Posterior cingulate gyrus (tissue), 11 donors: ENCODE results near the gene IFRD2.
A peak's percentile ranks its signal among the peaks of the same experiment; 100 is the strongest.
"Not testable (repeated sequence)": the region's sequence is repeated elsewhere in the genome, so short reads cannot be mapped to it uniquely, and the experiment has no call there.

ENCODE experiments used
- DNase-seq, 10 donors: peaks; one replicate each; pipeline versions ENCODE4 v3.0.0 to v3.0.0-alpha.2; 2020 to 2021; ENCODE audit warnings: mixed read lengths in 3 of 10
- intact Hi-C: fragments of 100-400 bp; cut with DNase I; formaldehyde crosslinking; loops from one replicate; pipeline ENCODE4 v1.15.1; 2023

Gene IFRD2

GRCh38 chr3:50312041-50312440 is 19.8 kb upstream of the IFRD2 start:
- DNase-seq, intact Hi-C loops: not testable (repeated sequence)

- intact Hi-C loops = no loop called here
- no peak for DNase-seq
Measured at GRCh38 chr3:50304601-50305000, 12.4 kb upstream of the IFRD2 start.

- no peak for DNase-seq
- intact Hi-C loops = no loop called here
Measured at GRCh38 chr3:50303013-50303815, 11.0 kb upstream of the IFRD2 start, which contains the start of gene HYAL1. Gene HYAL1, minus strand, starts transcription at chr3:50303574. Its CDS starts 618 bp downstream, at chr3:50302956.

- no peak for DNase-seq
- intact Hi-C loops = no loop called here
Measured at GRCh38 chr3:50302095-50303012, 10.1 kb upstream of the IFRD2 start.

GRCh38 chr3:50300681-50301254 is 8.5 kb upstream of the IFRD2 start:
- intact Hi-C loops = loop anchor here (2.0 kb wide), 1 partner anchor 20 kb away; no protein-coding TSS in a partner anchor
- DNase-seq = no peak

- intact Hi-C loops = loop anchor here (2.0 kb wide), 1 partner anchor 21 kb away; no protein-coding TSS in a partner anchor
- DNase-seq = peak in 4 of 10 donors; percentile 26 to 88 (median 46)
Measured at GRCh38 chr3:50299929-50300680, 7.9 kb upstream of the IFRD2 start.

- DNase-seq = no peak
- intact Hi-C loops = no loop called here
Measured at GRCh38 chr3:50299638-50299928, 7.4 kb upstream of the IFRD2 start.

GRCh38 chr3:50298836-50299637 is 6.8 kb upstream of the IFRD2 start, which contains the start of the genes HYAL3 and NAA80:
Gene HYAL3, minus strand, starts transcription at chr3:50299405. Its CDS starts 3,803 bp downstream, at chr3:50295602.
Gene NAA80, minus strand, starts transcription at chr3:50299405. Its CDS starts 1,942 bp downstream, at chr3:50297463.
- peak; percentile 98 to 100 (median 100) for DNase-seq
- intact Hi-C loops = no loop called here

- intact Hi-C loops = no loop called here
- no peak for DNase-seq
Measured at GRCh38 chr3:50297896-50298725, 5.9 kb upstream of the IFRD2 start.

- intact Hi-C loops = no loop called here
- peak in 1 of 10 donors; percentile 40 for DNase-seq
Measured at GRCh38 chr3:50297384-50297775, 5.2 kb upstream of the IFRD2 start.

GRCh38 chr3:50296721-50297383 is 4.6 kb upstream of the IFRD2 start:
- intact Hi-C loops = no loop called here
- no peak for DNase-seq

GRCh38 chr3:50295553-50296431 is 3.6 kb upstream of the IFRD2 start:
- intact Hi-C loops = no loop called here
- DNase-seq = no peak

GRCh38 chr3:50294492-50295403 is 2.5 kb upstream of the IFRD2 start:
- intact Hi-C loops = no loop called here
- DNase-seq = no peak

GRCh38 chr3:50294089-50294488 is 1.9 kb upstream of the IFRD2 start:
- DNase-seq = no peak
- intact Hi-C loops = no loop called here

GRCh38 chr3:50293079-50293801 is 1.0 kb upstream of the IFRD2 start:
- intact Hi-C loops = no loop called here
- no peak for DNase-seq
